ENCODE measurements around the gene NSMF.

DNA sequence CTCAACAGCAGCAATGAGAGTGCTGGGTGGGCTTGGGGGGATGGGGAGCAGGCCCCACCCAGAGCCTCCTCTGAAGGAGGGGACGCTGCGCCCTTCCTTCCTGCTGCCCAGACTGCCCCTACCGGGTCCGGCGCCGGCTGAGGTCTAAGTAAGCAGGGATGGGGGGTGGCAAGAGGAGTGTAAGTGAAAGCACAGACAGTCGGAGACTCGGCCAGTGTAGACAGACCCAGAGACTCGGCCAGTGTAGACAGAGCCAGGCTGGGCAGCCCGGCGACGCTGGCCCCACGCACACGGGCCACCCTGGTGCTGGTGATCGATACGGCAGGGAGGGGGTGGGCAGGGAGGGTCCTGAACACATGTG, 10.6 kb downstream of the NSMF start:
- TF ChIP-seq, protein P1, sequence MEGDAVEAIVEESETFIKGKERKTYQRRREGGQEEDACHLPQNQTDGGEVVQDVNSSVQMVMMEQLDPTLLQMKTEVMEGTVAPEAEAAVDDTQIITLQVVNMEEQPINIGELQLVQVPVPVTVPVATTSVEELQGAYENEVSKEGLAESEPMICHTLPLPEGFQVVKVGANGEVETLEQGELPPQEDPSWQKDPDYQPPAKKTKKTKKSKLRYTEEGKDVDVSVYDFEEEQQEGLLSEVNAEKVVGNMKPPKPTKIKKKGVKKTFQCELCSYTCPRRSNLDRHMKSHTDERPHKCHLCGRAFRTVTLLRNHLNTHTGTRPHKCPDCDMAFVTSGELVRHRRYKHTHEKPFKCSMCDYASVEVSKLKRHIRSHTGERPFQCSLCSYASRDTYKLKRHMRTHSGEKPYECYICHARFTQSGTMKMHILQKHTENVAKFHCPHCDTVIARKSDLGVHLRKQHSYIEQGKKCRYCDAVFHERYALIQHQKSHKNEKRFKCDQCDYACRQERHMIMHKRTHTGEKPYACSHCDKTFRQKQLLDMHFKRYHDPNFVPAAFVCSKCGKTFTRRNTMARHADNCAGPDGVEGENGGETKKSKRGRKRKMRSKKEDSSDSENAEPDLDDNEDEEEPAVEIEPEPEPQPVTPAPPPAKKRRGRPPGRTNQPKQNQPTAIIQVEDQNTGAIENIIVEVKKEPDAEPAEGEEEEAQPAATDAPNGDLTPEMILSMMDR (IDR thresholded peaks at IDR 0.05) = no peak
- TF ChIP-seq EZH2 (IDR thresholded peaks at IDR 0.05; ENCODE audit: borderline replicate concordance, insufficient read depth, low read depth, low read length, poor library complexity, severe bottlenecking) = no peak

All from B cell (primary cell).